Pancreas (tissue), 10 donors: ENCODE results near the gene AATF. TPM values are rescaled to one million over a fixed set of nuclear protein-coding genes. Genes with fewer than 3 reads are reported as not detected.

Experiments
- ATAC-seq, 4 donors: fragments of 200-7000 bp; cut with Tn5 transposase; one replicate each; pipeline versions ENCODE4 v1.8.0 to v1.9.1; 2020; ENCODE audit warnings: mild to moderate bottlenecking in 4 of 4, moderate library complexity in 4 of 4
- DNase-seq, 6 donors: peaks; one replicate each; pipeline ENCODE4 v3.0.0-alpha.2; 2020
- FAIRE-seq: peaks from 2 replicates; lab custom pipeline; 2012; peaks lifted over from hg19 to GRCh38; lab: Jason Lieb, UNC
- H3K27ac ChIP-seq, 4 donors: fragments of 200-600 bp; sonication (generic); 1 replicate in 3 of 4; 2 replicates in 1 of 4; pipeline versions ENCODE4 v1.5.0 to v1.8.0; 2020
- H3K27me3 ChIP-seq, 4 donors: fragments of 200-600 bp; one replicate each; pipeline ENCODE4 v1.8.0; 2021
- H3K36me3 ChIP-seq, 3 donors: fragments of 200-600 bp; sonication (generic) in 1 of 3; one replicate each; pipeline versions ENCODE4 v1.5.0 to v1.8.0; 2020 to 2021
- H3K4me1 ChIP-seq, 3 donors: fragments of 200-600 bp; one replicate each; pipeline ENCODE4 v1.8.0; 2021
- H3K4me3 ChIP-seq, 4 donors: fragments of 200-600 bp; sonication (generic) in 2 of 4; one replicate each; pipeline versions ENCODE4 v1.5.0 to v1.8.0; 2020 to 2021
- H3K9me3 ChIP-seq, 4 donors: fragments of 200-600 bp; one replicate each; pipeline ENCODE4 v1.8.0; 2021
- CTCF ChIP-seq, 4 donors: fragments of 200-600 bp; sonication (generic) in 3 of 4; IDR thresholded peaks; one replicate each; pipeline versions ENCODE4 v1.5.0 to v1.8.0; 2021; ENCODE audit warnings: antibody characterized with exemption in 4 of 4
- WGBS, 2 donors: extraction: QIAGEN DNeasy Blood & Tissue Kit; methylation state at CpG; one replicate each; pipeline ENCODE4 v1.1.7; 2013; 5-methylcytosine and 5-hydroxymethylcytosine counted together
- intact Hi-C, 3 donors: fragments of 100-400 bp; cut with DNase I; formaldehyde crosslinking; loops; one replicate each; pipeline versions ENCODE4 v1.11.1 to v1.14.2; 2022
- polyA plus RNA-seq, 2 donors: library from polyadenylated mRNA; stranded (reverse); fragments of 200-250 nt; gene quantifications; one replicate each; pipeline ENCODE4 v1.2.3, GENCODE V29; 2013
- total RNA-seq, 6 donors: library from RNA; stranded (reverse); fragmentation: NEBNext Ultra II Directional in 4 of 6; extraction: Animal tissue kit (Norgen Biotek cat#: 25700) in 4 of 6; gene quantifications; one replicate each; pipeline versions ENCODE4 v1.2.1 to v1.2.4, GENCODE V29; 2021 to 2023
- donor health status: healthy with polysubstance abuse.
- donor health status: DM: no; HTN: no; CAD: no; lungs with moderate emphysema.
- donor health status: DM: no; HTN: no; CAD: no.
- donor health status: control.
- donor health status: control.
- donor health status: Bipolar disorder and iron deficiency.
- donor health status: DM: yes; HTN: yes; CAD: no.
- donor health status: DM: no; HTN: no; CAD: no.
- donor health status: DM: no; HTN: no; CAD: no.
- donor health status: DM: yes; HTN: yes; CAD: no.

AATF gene
- total and polyA plus RNA-seq, 8 donors = 20.1 to 38.4 (median 28.5) TPM

GRCh38 chr17:36977066-36977465 lies 28.3 kb downstream of the AATF start:
- H3K27me3 ChIP-seq = no peaks in the 10 kb centered on the region
- H3K4me1 ChIP-seq = peaks cover 0 to 14% (median 12%) of the 10 kb centered on the region in 3 donors
- intact Hi-C loops = no loop called here
- H3K27ac ChIP-seq = no peak overlapping the region
- no peaks in the 10 kb centered on the region for H3K9me3 ChIP-seq
- DNase-seq (no peak), FAIRE-seq (no peak), ATAC-seq (no peak)
- H3K4me3 ChIP-seq = no peak overlapping the region
- H3K36me3 ChIP-seq = no peaks in the 10 kb centered on the region
- WGBS, 2 donors = 80 to 95% methylated on average over 2 of the region's 2 CpGs
- no peak for TF ChIP-seq CTCF (IDR thresholded peaks at IDR 0.05)

GRCh38 chr17:36977568-36977967 lies 28.8 kb downstream of the AATF start:
- H3K9me3 ChIP-seq = no peaks in the 10 kb centered on the region
- no peaks in the 10 kb centered on the region for H3K27me3 ChIP-seq
- WGBS, 2 donors = 93 to 94% methylated on average over 2 of the region's 2 CpGs
- FAIRE-seq (no peak), ATAC-seq (no peak), DNase-seq (no peak)
- intact Hi-C loops = no loop called here
- no peak overlapping the region for H3K27ac ChIP-seq
- peaks cover 0 to 14% (median 12%) of the 10 kb centered on the region in 3 donors for H3K4me1 ChIP-seq
- H3K4me3 ChIP-seq = no peak overlapping the region
- no peak for TF ChIP-seq CTCF (IDR thresholded peaks at IDR 0.05)
- H3K36me3 ChIP-seq = no peaks in the 10 kb centered on the region

- DNase-seq (no peak), ATAC-seq (no peak), FAIRE-seq (no peak)
- TF ChIP-seq CTCF (IDR thresholded peaks at IDR 0.05) = no peak
- Histone ChIP-seq H3K9me3 (no peaks in the 10 kb centered on the region), H3K36me3 (no peaks in the 10 kb centered on the region), H3K4me3 (no peak overlapping the region), H3K4me1 (peaks cover 0 to 14% (median 12%) of the 10 kb centered on the region in 3 donors), H3K27me3 (no peaks in the 10 kb centered on the region), H3K27ac (no peak overlapping the region)
- intact Hi-C loops = no loop called here
- WGBS, 2 donors = 60 to 65% methylated on average over 11 of the region's 11 CpGs
Observed at GRCh38 chr17:36978810-36979564, 30.2 kb downstream of the AATF start.

- intact Hi-C loops = no loop called here
- H3K4me1 ChIP-seq = peaks cover 0 to 14% (median 12%) of the 10 kb centered on the region in 3 donors
- FAIRE-seq (no peak), DNase-seq (no peak), ATAC-seq (no peak)
- no peaks in the 10 kb centered on the region for H3K9me3 ChIP-seq
- WGBS, 2 donors = 82 to 87% methylated on average over 4 of the region's 4 CpGs
- no peaks in the 10 kb centered on the region for H3K27me3 ChIP-seq
- no peaks in the 10 kb centered on the region for H3K36me3 ChIP-seq
- TF ChIP-seq CTCF (IDR thresholded peaks at IDR 0.05) = no peak
- no peak overlapping the region for H3K4me3 ChIP-seq
- no peak overlapping the region for H3K27ac ChIP-seq
Observed at GRCh38 chr17:36979565-36979941, 30.8 kb downstream of the AATF start.

- Histone ChIP-seq H3K4me3 (no peak overlapping the region), H3K4me1 (peaks cover 0 to 14% (median 12%) of the 10 kb centered on the region in 3 donors), H3K9me3 (no peaks in the 10 kb centered on the region), H3K27me3 (no peaks in the 10 kb centered on the region), H3K27ac (no peak overlapping the region), H3K36me3 (no peaks in the 10 kb centered on the region)
- no peak for TF ChIP-seq CTCF (IDR thresholded peaks at IDR 0.05)
- FAIRE-seq (no peak), DNase-seq (no peak), ATAC-seq (no peak)
- intact Hi-C loops = no loop called here
- whole genome bisulfite sequencing, 2 donors = 7 to 14% methylated on average over 2 of the region's 2 CpGs
Observed at GRCh38 chr17:36980280-36980761, 31.6 kb downstream of the AATF start.
